ENCODE data around the gene ATL3.
"Not testable (repeated sequence)": the region's sequence is repeated elsewhere in the genome, so short reads cannot be mapped to it uniquely, and the experiment has no call there.

ATL3 gene

GRCh38 chr11:63619967-63620366 lies 51.2 kb downstream of the ATL3 start:
- DNase-seq, result no peak

DNA sequence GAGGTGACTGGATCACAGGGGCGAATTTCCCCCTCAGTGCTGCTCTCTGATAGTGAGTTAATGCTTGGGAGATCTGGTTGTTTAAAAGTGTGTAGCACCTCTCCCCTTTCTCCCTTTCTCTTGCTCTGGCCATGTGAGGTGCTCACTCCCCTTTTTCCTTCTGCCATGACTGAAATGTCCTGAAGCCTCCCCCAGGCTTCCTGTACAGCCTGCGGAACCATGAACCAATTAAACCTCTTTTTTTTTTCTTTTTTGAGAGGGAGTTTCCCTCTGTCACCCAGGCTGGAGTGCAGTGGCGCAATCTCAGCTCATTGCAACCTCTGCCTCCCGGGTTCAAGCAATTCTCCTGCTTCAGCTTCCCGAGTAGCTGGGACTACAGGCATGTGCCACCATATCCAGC lies 53.5 kb downstream of the ATL3 start:
- DNase-seq, result not testable (repeated sequence)

- DNase-seq, result no peak
These were observed 54.2 kb downstream of the ATL3 start for GRCh38 chr11:63616953-63617352.

DNA sequence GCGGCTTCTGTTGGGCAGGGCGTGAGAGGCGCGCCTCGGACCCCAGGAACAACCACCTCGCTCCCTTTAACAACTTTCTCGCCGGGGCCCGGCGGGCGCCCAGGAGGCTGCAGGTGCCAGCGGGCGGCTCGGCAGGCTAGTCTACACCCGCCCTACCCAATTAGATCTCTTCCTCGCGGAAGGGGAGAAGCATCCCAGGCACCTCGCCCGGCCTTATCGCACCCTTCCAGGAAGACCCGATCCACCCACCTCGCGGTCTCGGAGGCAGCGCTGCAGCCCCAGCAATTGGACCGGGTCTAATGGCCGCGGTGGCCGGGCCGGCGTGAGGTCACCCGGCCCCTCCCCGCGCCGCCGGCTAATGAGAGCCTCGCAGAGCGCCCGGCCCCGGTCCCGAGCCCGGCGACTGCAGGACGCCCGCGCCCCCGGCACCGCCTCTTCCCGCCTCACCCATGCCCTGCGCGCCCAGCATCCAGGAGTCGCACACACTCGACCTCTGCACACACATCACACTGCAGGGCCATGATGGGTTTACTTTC lies 57.0 kb downstream of the ATL3 start, which contains the start of gene PLAAT3:
PLAAT3 (minus strand) TSS at position 298 of the 536 bp plus-strand sequence. CDS start 419 bp downstream, outside the sequence.
- peak; percentile 16 for DNase-seq

DNA sequence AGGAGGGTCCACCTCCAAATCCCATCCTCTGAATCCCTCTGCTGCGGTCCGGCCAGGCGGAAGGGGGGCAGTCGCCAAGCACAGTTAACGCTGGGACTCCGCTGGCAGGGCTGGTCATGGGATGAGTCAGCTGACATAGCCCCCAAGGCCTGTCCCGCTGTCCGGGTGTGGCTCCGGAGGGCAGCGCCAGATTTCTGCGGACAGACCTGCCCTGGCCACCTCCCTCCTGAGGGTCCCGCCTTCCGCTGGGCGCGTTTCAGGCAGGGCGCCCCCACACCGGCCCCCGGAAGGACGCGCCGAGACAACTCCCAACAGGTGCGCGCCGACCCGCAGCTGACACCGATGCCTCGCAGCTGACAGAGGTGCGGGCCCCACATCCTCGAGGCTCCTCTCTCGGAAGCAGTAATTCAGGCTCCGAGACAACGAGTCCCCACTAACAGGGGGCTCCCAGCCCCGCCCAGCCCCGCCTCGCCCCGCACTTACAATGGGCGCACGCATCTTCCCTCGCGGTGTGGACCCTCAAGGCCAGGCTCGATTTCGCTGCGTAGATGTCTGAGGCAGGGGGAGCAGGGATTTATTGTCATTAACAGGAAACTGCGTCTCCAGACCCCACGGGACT lies 57.5 kb downstream of the ATL3 start:
- DNase-seq, result no peak

DNA sequence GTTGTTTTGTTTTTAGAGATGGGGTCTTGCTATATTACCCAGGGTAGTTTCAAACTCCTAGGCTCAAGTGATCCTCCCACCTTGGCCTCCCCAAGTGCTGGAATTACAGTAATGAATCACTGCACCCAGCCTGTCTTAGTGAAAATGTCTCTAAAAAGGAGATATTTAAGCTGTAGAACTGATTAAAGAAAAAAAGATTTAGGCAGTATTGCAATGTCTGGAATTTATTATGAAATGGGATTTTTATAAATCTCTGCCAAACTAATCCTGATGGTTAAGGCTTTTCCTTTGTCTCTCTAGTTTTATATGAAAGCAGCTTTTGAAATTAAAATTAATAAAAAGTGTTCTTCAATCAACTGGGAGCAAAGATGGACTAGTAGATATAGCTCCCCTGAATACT lies 59.0 kb downstream of the ATL3 start:
- DNase-seq, result no peak

DNA sequence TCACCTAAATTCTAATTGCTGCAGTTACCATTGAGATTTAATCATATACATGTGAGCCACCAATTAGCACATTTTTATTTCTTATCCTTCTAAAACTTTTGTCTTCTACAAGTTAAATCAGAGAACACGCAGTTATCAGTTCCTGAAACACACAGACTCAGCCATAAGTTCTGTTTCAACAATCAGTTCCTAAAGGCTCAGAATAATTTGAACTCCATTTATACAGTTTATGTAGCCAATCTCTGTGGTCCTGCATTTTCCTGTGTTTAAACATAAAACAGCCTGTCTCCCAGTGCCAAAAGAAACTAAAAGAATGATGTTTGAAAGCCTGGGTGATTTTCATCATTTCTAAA lies 59.8 kb downstream of the ATL3 start:
- DNase-seq, result no peak

DNA sequence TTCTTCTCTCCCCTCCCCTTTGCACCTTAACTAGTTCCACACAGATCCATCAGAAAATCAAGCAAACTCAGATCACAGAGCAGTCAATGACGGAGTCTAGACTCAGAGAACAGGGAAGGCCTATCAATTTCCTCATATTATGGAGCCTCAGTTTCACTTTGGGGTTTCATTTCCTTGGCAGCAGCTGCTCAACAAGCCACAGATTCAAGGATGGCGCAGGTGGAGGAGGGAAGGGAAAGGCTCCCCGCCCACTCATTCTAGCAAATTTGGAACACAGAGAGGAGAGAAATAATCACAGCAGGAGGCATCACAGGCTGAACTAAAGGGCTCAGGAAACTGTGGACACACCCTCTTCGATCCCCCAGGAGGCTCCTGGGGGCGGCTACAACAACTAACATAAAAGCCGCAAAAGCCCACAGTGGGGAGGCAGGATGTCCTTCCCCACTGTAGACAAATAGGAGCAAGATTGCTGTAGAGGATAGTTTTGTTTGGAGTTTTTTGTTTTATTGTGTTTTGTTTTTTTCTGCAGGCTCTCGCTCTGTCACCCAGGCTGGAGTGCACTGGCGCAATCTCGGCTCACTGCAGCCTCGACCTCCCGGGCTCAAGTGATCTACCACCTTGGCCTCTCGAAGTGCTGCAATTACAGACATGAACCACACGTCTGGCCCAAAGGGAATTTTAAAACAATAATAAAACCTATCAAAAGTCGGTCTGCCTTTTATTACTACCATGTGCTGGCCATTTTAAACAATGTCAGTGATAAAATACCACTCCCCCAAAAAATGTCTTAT lies 60.4 kb downstream of the ATL3 start:
- DNase-seq, result no peak

- DNase-seq, result no peak
These were observed 61.1 kb downstream of the ATL3 start for GRCh38 chr11:63609971-63610580.

- no peak for DNase-seq
These were observed 61.6 kb downstream of the ATL3 start for GRCh38 chr11:63609536-63609935.

DNA sequence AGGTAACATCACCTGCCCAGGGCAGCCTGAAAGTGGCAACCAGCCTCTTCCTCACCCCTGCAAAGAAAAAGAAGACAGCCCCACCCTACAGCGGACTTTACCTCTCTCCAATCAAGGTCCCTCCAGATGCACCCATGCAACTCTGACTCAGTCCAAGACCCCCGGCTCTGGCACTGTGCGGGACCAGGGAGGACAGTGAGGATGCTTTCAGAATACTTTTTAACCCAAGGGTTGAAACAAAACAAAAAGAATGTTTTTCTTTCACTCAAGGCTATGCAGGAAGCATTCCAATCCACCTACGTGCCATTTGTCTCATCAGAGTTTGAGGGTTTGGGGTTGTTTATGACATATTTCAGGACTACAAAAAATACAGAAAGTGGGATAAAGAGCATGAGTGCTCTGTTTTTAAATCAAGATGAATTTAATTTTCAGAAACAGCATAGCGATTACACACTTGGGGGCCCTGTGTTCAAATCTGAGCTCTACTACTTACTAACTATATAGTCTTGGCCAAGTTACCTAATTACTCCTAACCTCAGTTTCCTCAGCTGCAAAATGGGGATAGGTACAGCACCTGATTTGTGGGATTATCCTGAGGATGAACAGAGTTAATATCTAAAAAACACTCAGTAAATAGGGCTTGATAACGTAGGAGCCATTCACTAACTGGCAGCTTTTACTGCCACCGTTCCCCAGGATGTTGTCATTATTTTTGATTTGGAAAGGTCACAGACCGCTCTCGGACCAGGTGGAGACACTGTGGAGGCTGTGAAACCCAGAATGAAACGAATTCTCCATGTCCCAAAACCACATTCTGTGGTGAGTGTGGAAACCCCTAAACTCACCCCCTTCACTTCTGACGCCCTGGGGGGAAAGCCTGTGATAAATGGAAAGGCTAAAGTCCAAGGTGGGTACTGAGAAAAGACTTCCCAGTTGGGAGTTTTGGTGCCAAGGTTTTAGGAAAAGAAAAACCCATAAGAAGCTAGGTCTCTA lies 62.5 kb downstream of the ATL3 start:
- DNase-seq, result peak; percentile 16

DNA sequence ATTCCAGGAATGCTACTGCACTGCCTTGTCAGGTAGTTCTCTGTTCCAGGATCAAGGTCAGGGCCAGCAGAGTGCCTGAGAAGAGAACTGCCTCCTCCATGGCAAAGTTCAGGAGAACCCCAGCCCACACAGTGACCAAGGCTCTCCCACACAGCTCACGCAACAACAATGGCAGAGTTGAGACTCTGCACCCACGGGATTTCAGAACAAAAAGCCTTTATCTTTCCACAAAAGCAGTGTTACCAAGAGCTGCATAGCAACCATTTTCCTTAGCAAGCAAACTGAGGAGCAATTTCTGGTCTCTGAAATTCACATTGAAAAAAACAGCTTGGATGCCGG lies 68.0 kb downstream of the ATL3 start:
- no peak for DNase-seq

DNA sequence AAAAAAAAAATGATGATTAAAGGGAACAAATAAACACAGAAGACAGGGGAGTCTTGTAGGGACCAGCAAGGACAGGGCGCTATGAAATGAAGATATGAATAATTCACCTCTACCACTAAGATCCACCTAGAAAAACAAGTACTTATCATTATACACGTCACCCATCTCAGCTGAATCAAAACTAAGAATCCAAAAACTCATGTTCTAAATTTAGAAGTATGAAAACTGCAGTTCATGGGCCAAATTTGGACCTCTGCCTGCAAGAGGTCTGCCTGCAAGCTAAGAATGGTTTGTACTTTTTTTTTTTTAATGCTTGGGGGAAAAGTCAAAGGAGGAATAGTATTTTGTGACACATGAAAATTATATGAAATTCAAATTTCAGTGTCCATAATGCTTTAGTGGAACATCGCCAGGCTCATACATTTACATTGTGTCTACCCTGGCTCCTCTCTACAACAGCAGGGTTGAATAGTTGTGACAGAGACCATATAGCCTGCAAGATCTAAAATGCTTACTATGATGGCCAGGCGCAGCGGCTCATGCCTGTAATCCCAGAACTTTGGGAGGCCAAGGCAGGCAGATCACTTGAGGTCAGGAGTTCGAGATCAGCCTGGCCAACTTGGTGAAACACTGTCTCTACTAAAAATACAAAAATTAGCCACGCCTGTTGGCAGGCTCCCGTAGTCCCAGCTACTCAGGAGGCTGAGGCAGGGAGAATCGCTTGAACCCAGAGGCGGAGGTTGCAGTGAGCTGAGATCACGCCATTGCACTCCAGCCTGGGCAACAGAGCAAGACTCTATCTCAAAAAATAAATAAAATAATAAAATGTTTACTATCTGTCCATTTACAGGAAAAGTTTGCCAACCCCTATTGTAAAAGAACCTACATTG lies 68.6 kb downstream of the ATL3 start:
- not testable (repeated sequence) for DNase-seq

DNA sequence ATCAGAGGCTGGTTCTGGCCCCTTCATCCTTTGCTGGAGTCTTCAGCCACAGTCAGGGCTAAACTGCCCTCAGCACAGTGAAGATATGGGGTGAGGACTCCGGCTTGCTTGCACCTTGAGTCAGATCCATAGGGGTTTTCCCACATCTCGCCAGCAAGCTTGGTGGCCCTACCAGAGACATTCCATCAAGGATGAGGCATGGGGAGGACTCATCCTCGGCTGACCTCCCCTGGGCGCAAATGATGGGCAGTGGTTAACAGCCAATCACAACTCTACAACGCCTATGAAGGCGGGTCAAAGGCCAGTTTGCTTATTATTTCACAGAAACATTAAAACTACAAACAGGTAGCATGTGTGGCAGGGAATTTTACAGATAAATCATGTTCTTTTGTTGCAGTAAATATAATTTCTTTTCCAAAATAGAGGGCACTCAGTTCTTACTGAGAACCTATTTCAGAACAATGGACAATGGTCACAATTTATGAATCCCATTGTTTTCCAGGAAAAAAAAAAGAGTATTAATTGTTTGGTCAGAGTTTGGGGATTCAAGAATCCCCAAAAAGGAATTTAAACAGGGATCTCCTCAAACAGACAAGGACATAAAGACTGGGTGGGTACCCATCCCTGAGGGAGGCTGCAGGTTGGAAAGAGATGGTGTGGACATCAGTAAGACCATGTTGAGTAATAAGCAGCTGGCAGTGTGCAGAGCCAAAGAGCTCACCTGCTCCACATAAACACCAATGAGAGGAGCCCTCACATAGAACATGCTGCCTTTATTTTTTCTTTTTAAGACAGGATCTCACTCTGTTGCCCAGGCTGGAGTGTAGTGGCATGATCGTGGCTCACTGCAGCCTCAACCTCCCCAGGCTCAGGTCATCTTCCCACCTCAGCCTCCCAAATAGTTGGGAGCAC lies 71.7 kb downstream of the ATL3 start:
- DNase-seq, result peak; percentile 66

GRCh38 chr11:63598556-63598955 lies 72.6 kb downstream of the ATL3 start:
- no peak for DNase-seq

GRCh38 chr11:63595296-63595695 lies 75.9 kb downstream of the ATL3 start:
- DNase-seq, result peak; percentile 11

- DNase-seq, result peak; percentile 17
These were observed 78.2 kb downstream of the ATL3 start for GRCh38 chr11:63592975-63593395.

GRCh38 chr11:63590024-63590788 lies 81.0 kb downstream of the ATL3 start:
- no peak for DNase-seq

DNA sequence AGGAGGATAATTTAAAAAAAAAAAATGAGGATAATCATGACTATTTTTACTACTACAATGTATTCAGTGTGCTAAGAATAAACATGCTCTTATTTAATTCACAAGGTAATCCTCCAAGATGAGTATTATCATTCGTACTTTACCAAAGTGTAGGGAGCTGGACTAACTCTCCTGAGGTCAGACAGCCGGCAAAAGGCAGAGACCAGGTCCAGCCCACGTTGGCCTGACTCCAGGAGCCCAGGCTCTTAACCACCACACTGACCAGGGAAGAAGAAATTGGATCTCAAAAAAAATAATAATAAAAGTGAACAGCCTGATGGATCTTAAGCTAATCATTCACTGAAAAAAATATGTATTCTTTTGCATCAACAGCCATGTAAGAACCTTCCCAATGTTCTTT lies 82.2 kb downstream of the ATL3 start:
- no peak for DNase-seq
